Measurements from ENCODE around the gene HIBCH. TPM values are rescaled to one million over a fixed set of nuclear protein-coding genes. Genes with fewer than 3 reads are reported as not detected.

The HIBCH gene
- total and polyA plus RNA-seq, 9 of the 15 experiments (the other 6 are each of a cell fraction or from before 2014, with no cell fraction given), result 17.0 to 65.4 (median 28.3) TPM

DNA sequence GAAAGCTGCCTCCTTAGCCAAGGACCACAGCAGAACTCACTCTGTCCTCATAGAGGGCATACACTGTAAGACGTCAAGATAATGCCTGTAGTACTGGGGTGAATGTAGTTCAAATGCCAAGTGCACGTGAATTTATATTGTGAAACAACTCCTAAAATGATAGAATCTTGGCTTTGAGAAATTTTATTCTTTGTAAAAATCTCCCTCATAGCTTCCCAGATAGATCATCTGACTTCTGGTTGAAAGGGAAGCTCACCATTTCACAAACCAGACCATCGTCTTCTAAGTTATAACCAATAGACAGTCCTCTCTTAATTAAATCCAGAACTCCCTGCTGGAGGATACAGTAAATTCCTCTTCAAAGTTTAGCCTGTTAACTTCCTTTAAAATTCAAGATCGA lies 146.2 kb downstream of the HIBCH start:
- CTCF ChIA-PET (ENCODE audit: low intra/inter-chr PET ratio), result no interaction called here
- no peak for ATAC-seq
- Histone ChIP-seq H3K9ac (ENCODE audit: insufficient read depth in 1 of 2, low read depth in 2 of 2, low read length in 2 of 2) (no peak overlapping the region), H3K9me3 (replicated peaks; ENCODE audit: control insufficient read depth, insufficient read depth, low read depth, low read length) (no peaks in the 10 kb centered on the region; the same call in 1 of the 2 replicates), H4K20me1 (replicated peaks; ENCODE audit: control insufficient read depth, insufficient read depth, low read length) (no peaks in the 10 kb centered on the region), H3K4me1 (replicated peaks in 1 of 2; ENCODE audit: control insufficient read depth in 2 of 2, insufficient read depth in 2 of 2, low read length in 2 of 2) (peaks cover 2 to 17% of the 10 kb centered on the region in 2 experiments; a peak in 4 of 5 replicates), H3K4me2 (ENCODE audit: insufficient read depth, low read length) (no peak overlapping the region), H3K27ac (ENCODE audit: extremely low read depth, low read depth, low read length) (no peak overlapping the region), H3K27me3 (ENCODE audit: control insufficient read depth in 2 of 2, insufficient read depth in 2 of 2, low read length in 2 of 2) (no peaks in the 10 kb centered on the region), H3K36me3 (ENCODE audit: control insufficient read depth, insufficient read depth, low read length) (no peaks in the 10 kb centered on the region), H3K4me3 (no peak overlapping the region), H3K79me2 (ENCODE audit: control insufficient read depth, insufficient read depth, low read length) (no peaks in the 10 kb centered on the region), H2AFZ (ENCODE audit: low read depth, low read length) (no peak overlapping the region), H3K9me1 (ENCODE audit: control insufficient read depth, insufficient read depth, low read length) (no peaks in the 10 kb centered on the region)
- BruUV-seq (replicated peaks), result no TSS peak
- TF ChIP-seq IRF2 (CRISPR knock-in tag; IDR thresholded peaks at IDR 0.05) (no peak), ZNF696 (CRISPR knock-in tag; conservative IDR thresholded peaks at IDR 0.05) (no peak), PHB (CRISPR knock-in tag; IDR thresholded peaks at IDR 0.05) (no peak), ZNF124 (CRISPR knock-in tag; IDR thresholded peaks at IDR 0.05) (no peak), CC2D1A (IDR thresholded peaks at IDR 0.05) (no peak), NR3C1 (CRISPR knock-in tag; IDR thresholded peaks at IDR 0.05) (no peak), NRF1 (conservative IDR thresholded peaks at IDR 0.05 in 1 of 2, IDR thresholded peaks at IDR 0.05 in 1 of 2) (no peak), ZNF75A (CRISPR knock-in tag; IDR thresholded peaks at IDR 0.05) (no peak), COPS2 (conservative IDR thresholded peaks at IDR 0.05) (no peak), MAZ (CRISPR knock-in tag; conservative IDR thresholded peaks at IDR 0.05 in 1 of 2, IDR thresholded peaks at IDR 0.05 in 1 of 2) (no peak), ZNF384 (IDR thresholded peaks at IDR 0.05; ENCODE audit: low read depth, low read length) (no peak), TARDBP (IDR thresholded peaks at IDR 0.05) (no peak), NFE2L1 (tag; IDR thresholded peaks at IDR 0.05; ENCODE audit: borderline replicate concordance, low read depth) (no peak), TCFL5 (CRISPR knock-in tag; conservative IDR thresholded peaks at IDR 0.05) (no peak), ZNF77 (CRISPR knock-in tag; IDR thresholded peaks at IDR 0.05) (no peak)
- TF ChIP-seq, protein P1, sequence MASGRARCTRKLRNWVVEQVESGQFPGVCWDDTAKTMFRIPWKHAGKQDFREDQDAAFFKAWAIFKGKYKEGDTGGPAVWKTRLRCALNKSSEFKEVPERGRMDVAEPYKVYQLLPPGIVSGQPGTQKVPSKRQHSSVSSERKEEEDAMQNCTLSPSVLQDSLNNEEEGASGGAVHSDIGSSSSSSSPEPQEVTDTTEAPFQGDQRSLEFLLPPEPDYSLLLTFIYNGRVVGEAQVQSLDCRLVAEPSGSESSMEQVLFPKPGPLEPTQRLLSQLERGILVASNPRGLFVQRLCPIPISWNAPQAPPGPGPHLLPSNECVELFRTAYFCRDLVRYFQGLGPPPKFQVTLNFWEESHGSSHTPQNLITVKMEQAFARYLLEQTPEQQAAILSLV (tag; IDR thresholded peaks at IDR 0.05), result no peak
- TF ChIP-seq, protein P2, sequence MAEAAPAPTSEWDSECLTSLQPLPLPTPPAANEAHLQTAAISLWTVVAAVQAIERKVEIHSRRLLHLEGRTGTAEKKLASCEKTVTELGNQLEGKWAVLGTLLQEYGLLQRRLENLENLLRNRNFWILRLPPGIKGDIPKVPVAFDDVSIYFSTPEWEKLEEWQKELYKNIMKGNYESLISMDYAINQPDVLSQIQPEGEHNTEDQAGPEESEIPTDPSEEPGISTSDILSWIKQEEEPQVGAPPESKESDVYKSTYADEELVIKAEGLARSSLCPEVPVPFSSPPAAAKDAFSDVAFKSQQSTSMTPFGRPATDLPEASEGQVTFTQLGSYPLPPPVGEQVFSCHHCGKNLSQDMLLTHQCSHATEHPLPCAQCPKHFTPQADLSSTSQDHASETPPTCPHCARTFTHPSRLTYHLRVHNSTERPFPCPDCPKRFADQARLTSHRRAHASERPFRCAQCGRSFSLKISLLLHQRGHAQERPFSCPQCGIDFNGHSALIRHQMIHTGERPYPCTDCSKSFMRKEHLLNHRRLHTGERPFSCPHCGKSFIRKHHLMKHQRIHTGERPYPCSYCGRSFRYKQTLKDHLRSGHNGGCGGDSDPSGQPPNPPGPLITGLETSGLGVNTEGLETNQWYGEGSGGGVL (CRISPR knock-in tag; IDR thresholded peaks at IDR 0.05), result no peak
- POLR2A ChIA-PET, result no interaction called here
- FAIRE-seq, result no peak
- whole genome bisulfite sequencing (ENCODE audit: insufficient coverage, low coverage, missing lambda C conversion rate), result 63% methylated on average over 4 of the region's 4 CpGs
- intact Hi-C loops (cut with micrococcal nuclease), result no loop called here
- in situ Hi-C loops (cut with MboI), result no loop called here
- DNase-seq (ENCODE audit: extremely low read depth in 1 of 4, low spot score in 3 of 4), result no peak

Measured in K562 (cell line).